Stimulated activated effector memory CD8-positive, alpha-beta T cell treated with anti-CD3 and anti-CD28 coated beads, Interleukin-12 subunit alpha, Interleukin-12 subunit beta, amount 100 ng/mL, for 72 hours (primary cell): Measurements from ENCODE around the gene HEATR1.

Source experiments
- ATAC-seq: fragments of 150-1000 bp; cut with Tn5 transposase; 2 replicates; pipeline ENCODE4 v1.10.0; 2021
- DNase-seq, 2 donors: peaks; one replicate each; pipeline ENCODE4 v3.0.0; 2021 to 2022; ENCODE audit warnings: low spot score in 2 of 2
- H3K27ac Mint-ChIP-seq: one replicate; pipeline ENCODE4 v1.8.0; 2022; ENCODE audit warnings: mild to moderate bottlenecking, mixed read lengths
- H3K36me3 Mint-ChIP-seq: one replicate; pipeline ENCODE4 v1.8.0; 2022; ENCODE audit warnings: mild to moderate bottlenecking, mixed read lengths
- H3K4me1 Mint-ChIP-seq: one replicate; pipeline ENCODE4 v1.8.0; 2022; ENCODE audit warnings: mixed read lengths
- H3K4me3 Mint-ChIP-seq: one replicate; pipeline ENCODE4 v1.8.0; 2022; ENCODE audit warnings: mild to moderate bottlenecking, mixed read lengths
- H3K9me3 Mint-ChIP-seq: one replicate; pipeline ENCODE4 v1.8.0; 2022; ENCODE audit warnings: mixed read lengths

Gene HEATR1

GRCh38 chr1:236558846-236559245 is 45.5 kb downstream of the HEATR1 start:
- Mint-ChIP-seq H3K27ac (no peak overlapping the region), H3K9me3 (no peaks in the 10 kb centered on the region), H3K4me3 (no peak overlapping the region), H3K4me1 (no peaks in the 10 kb centered on the region), H3K36me3 (peaks cover 99% of the 10 kb centered on the region)
- ATAC-seq = no peak
- DNase-seq = no peak

- no peak overlapping the region for H3K27ac Mint-ChIP-seq
These were observed 46.2 kb downstream of the HEATR1 start for GRCh38 chr1:236558081-236558480.

GRCh38 chr1:236556606-236557005 is 47.7 kb downstream of the HEATR1 start:
- H3K27ac Mint-ChIP-seq = peak overlapping the region; percentile 72
- H3K4me3 Mint-ChIP-seq = no peak overlapping the region
- DNase-seq = no peak
- peaks cover 100% of the 10 kb centered on the region for H3K36me3 Mint-ChIP-seq
- no peaks in the 10 kb centered on the region for H3K4me1 Mint-ChIP-seq
- no peak for ATAC-seq
- H3K9me3 Mint-ChIP-seq = no peaks in the 10 kb centered on the region

More at GRCh38 chr1:236558081-236558480, 46.2 kb downstream of the HEATR1 start:
- ATAC-seq (no peak), DNase-seq (no peak)
- Mint-ChIP-seq H3K9me3 (no peaks in the 10 kb centered on the region), H3K4me3 (no peak overlapping the region), H3K4me1 (no peaks in the 10 kb centered on the region), H3K36me3 (peaks cover 99% of the 10 kb centered on the region)

- ATAC-seq (no peak), DNase-seq (no peak)
- Mint-ChIP-seq H3K9me3 (no peaks in the 10 kb centered on the region), H3K4me1 (no peaks in the 10 kb centered on the region), H3K36me3 (peaks cover 100% of the 10 kb centered on the region), H3K27ac (peak overlapping the region; percentile 56), H3K4me3 (no peak overlapping the region)
These were observed 50.9 kb downstream of the HEATR1 start for GRCh38 chr1:236553370-236553769.

- no peak for DNase-seq
- Mint-ChIP-seq H3K9me3 (no peaks in the 10 kb centered on the region), H3K4me3 (no peak overlapping the region), H3K4me1 (no peaks in the 10 kb centered on the region), H3K36me3 (peaks cover 100% of the 10 kb centered on the region), H3K27ac (peak overlapping the region; percentile 56)
- no peak for ATAC-seq
These were observed 51.4 kb downstream of the HEATR1 start for GRCh38 chr1:236552901-236553300.

- Mint-ChIP-seq H3K36me3 (peaks cover 100% of the 10 kb centered on the region), H3K9me3 (no peaks in the 10 kb centered on the region), H3K27ac (no peak overlapping the region), H3K4me1 (no peaks in the 10 kb centered on the region), H3K4me3 (no peak overlapping the region)
- ATAC-seq (no peak), DNase-seq (no peak)
These were observed 52.2 kb downstream of the HEATR1 start for GRCh38 chr1:236552096-236552495.

- Mint-ChIP-seq H3K4me1 (peaks cover 7% of the 10 kb centered on the region), H3K27ac (peak overlapping the region; percentile 56), H3K9me3 (no peaks in the 10 kb centered on the region), H3K4me3 (no peak overlapping the region), H3K36me3 (peaks cover 100% of the 10 kb centered on the region)
- no peak for ATAC-seq
- DNase-seq = no peak
These were observed 53.1 kb downstream of the HEATR1 start for GRCh38 chr1:236550961-236551851.

- no peak overlapping the region for H3K4me3 Mint-ChIP-seq
- no peaks in the 10 kb centered on the region for H3K9me3 Mint-ChIP-seq
- DNase-seq = no peak
- peaks cover 27% of the 10 kb centered on the region for H3K4me1 Mint-ChIP-seq
- peaks cover 100% of the 10 kb centered on the region for H3K36me3 Mint-ChIP-seq
- peak overlapping the region; percentile 61 for H3K27ac Mint-ChIP-seq
- ATAC-seq = no peak
These were observed 55.9 kb downstream of the HEATR1 start for GRCh38 chr1:236548452-236548851.

- ATAC-seq = no peak
- H3K27ac Mint-ChIP-seq = peak overlapping the region; percentile 80
These were observed 58.6 kb downstream of the HEATR1 start for GRCh38 chr1:236545621-236546169.

GRCh38 chr1:236543065-236543669 is 61.1 kb downstream of the HEATR1 start:
- Mint-ChIP-seq H3K36me3 (peaks cover 100% of the 10 kb centered on the region), H3K4me1 (peaks cover 29% of the 10 kb centered on the region), H3K9me3 (no peaks in the 10 kb centered on the region), H3K4me3 (no peak overlapping the region), H3K27ac (peak overlapping the region; percentile 54)
- ATAC-seq (peak; percentile 46), DNase-seq (no peak)

More at GRCh38 chr1:236545621-236546169, 58.6 kb downstream of the HEATR1 start:
- Mint-ChIP-seq H3K36me3 (peaks cover 100% of the 10 kb centered on the region), H3K4me3 (no peak overlapping the region), H3K4me1 (peaks cover 29% of the 10 kb centered on the region), H3K9me3 (no peaks in the 10 kb centered on the region)
- DNase-seq = no peak

- peaks cover 27% of the 10 kb centered on the region for H3K4me1 Mint-ChIP-seq
- no peak for ATAC-seq
- DNase-seq = no peak
- peaks cover 100% of the 10 kb centered on the region for H3K36me3 Mint-ChIP-seq
- H3K9me3 Mint-ChIP-seq = no peaks in the 10 kb centered on the region
- H3K27ac Mint-ChIP-seq = peak overlapping the region; percentile 34
- no peak overlapping the region for H3K4me3 Mint-ChIP-seq
These were observed 62.6 kb downstream of the HEATR1 start for GRCh38 chr1:236541710-236542109.

GRCh38 chr1:236540813-236541465 is 63.4 kb downstream of the HEATR1 start:
- no peak for DNase-seq
- peaks cover 100% of the 10 kb centered on the region for H3K36me3 Mint-ChIP-seq
- H3K9me3 Mint-ChIP-seq = no peaks in the 10 kb centered on the region
- no peak overlapping the region for H3K27ac Mint-ChIP-seq
- H3K4me1 Mint-ChIP-seq = peaks cover 28% of the 10 kb centered on the region
- ATAC-seq = no peak
- H3K4me3 Mint-ChIP-seq = no peak overlapping the region

- DNase-seq (no peak), ATAC-seq (no peak)
- no peak overlapping the region for H3K4me3 Mint-ChIP-seq
- H3K27ac Mint-ChIP-seq = peak overlapping the region; percentile 76
- H3K36me3 Mint-ChIP-seq = peaks cover 100% of the 10 kb centered on the region
- peaks cover 44% of the 10 kb centered on the region for H3K4me1 Mint-ChIP-seq
- no peaks in the 10 kb centered on the region for H3K9me3 Mint-ChIP-seq
These were observed 67.8 kb downstream of the HEATR1 start for GRCh38 chr1:236536540-236536939.

GRCh38 chr1:236535662-236536161 is 68.6 kb downstream of the HEATR1 start:
- Mint-ChIP-seq H3K4me3 (no peak overlapping the region), H3K36me3 (peaks cover 100% of the 10 kb centered on the region), H3K4me1 (peaks cover 52% of the 10 kb centered on the region), H3K27ac (peak overlapping the region; percentile 76), H3K9me3 (no peaks in the 10 kb centered on the region)
- ATAC-seq (no peak), DNase-seq (no peak)

- DNase-seq = no peak
- H3K4me1 Mint-ChIP-seq = peaks cover 57% of the 10 kb centered on the region
- peaks cover 100% of the 10 kb centered on the region for H3K36me3 Mint-ChIP-seq
- no peak overlapping the region for H3K4me3 Mint-ChIP-seq
- peak overlapping the region; percentile 76 for H3K27ac Mint-ChIP-seq
- ATAC-seq = no peak
- no peaks in the 10 kb centered on the region for H3K9me3 Mint-ChIP-seq
These were observed 69.1 kb downstream of the HEATR1 start for GRCh38 chr1:236535190-236535589.
